H1 (cell line): ENCODE results near the gene SERPINH1. TPM values are rescaled to one million over a fixed set of nuclear protein-coding genes. Genes with fewer than 3 reads are reported as not detected.

Experiments
- CTCF ChIA-PET: fragments of 300-600 bp; sonication (Branson Sonifier 250); formaldehyde crosslinking; loops from one replicate; lab custom pipeline; 2021; ENCODE audit not compliant: partially characterized antibody; lab: Charles Lee
- POLR2A ChIA-PET: fragments of 300-600 bp; sonication (Branson Sonifier 250); formaldehyde crosslinking; loops from one replicate; lab custom pipeline; 2021; ENCODE audit warnings: inconsistent platforms; ENCODE audit not compliant: partially characterized antibody; lab: Charles Lee
- DNase-seq, 2 experiments: peaks; one replicate each; pipeline versions ENCODE4 v3.0.0 to v3.0.0-alpha.2; 2010 to 2022; ENCODE audit warnings: low spot score in 2 of 2, low read depth in 1 of 2, mixed read lengths in 1 of 2
- FAIRE-seq: peaks from 2 replicates; lab custom pipeline; 2011; peaks lifted over from hg19 to GRCh38; lab: Jason Lieb, UNC
- H2AFZ ChIP-seq: 2 replicates; pipeline ENCODE4 v1.8.1; 2012; ENCODE audit warnings: low read length, inconsistent platforms
- H2AK5ac ChIP-seq: 2 replicates; pipeline ENCODE4 v1.6.1; 2013; ENCODE audit warnings: low read depth, low read length
- H2BK120ac ChIP-seq: replicated peaks from 2 replicates; pipeline ENCODE3; 2013; ENCODE audit warnings: low read depth, low read length, inconsistent platforms
- H2BK12ac ChIP-seq: 2 replicates; pipeline ENCODE4 v1.6.1; 2013; ENCODE audit warnings: low read depth, low read length
- H2BK15ac ChIP-seq: 2 replicates; pipeline ENCODE4 v1.6.1; 2013; ENCODE audit warnings: low read length
- H2BK20ac ChIP-seq: 2 replicates; pipeline ENCODE4 v1.6.1; 2013; ENCODE audit warnings: low read length
- H2BK5ac ChIP-seq: 2 replicates; pipeline ENCODE4 v1.6.1; 2013; ENCODE audit warnings: low read depth, low read length
- H3K14ac ChIP-seq: 2 replicates; pipeline ENCODE4 v1.6.1; 2013; ENCODE audit warnings: inconsistent platforms; ENCODE audit not compliant: insufficient read length
- H3K18ac ChIP-seq: 2 replicates; pipeline ENCODE4 v1.6.1; 2013; ENCODE audit warnings: low read length; ENCODE audit errors: extremely low read depth
- H3K23ac ChIP-seq: 2 replicates; pipeline ENCODE4 v1.6.1; 2013; ENCODE audit warnings: inconsistent platforms; ENCODE audit not compliant: insufficient read length
- H3K23me2 ChIP-seq: 2 replicates; pipeline ENCODE4 v1.6.1; 2013; ENCODE audit warnings: low read depth, low read length
- H3K27ac ChIP-seq: 2 replicates; pipeline ENCODE4 v1.6.1; 2011; ENCODE audit warnings: low read depth, low read length, inconsistent platforms
- H3K27me3 ChIP-seq, 4 experiments: replicated peaks in 1 of 4; 1 replicate in 1 of 4; 2 replicates in 3 of 4; pipeline versions ENCODE4 v1.6.1 to v1.8.1; 2011 to 2013; ENCODE audit warnings: low read length in 3 of 4, mild to moderate bottlenecking in 3 of 4, inconsistent platforms in 2 of 4, mixed read lengths in 2 of 4, moderate library complexity in 1 of 4; ENCODE audit not compliant: control insufficient read depth in 3 of 4, insufficient read depth in 3 of 4; ENCODE audit errors: extremely low read depth in 1 of 4
- H3K36me3 ChIP-seq, 4 experiments: 2 replicates each; pipeline versions ENCODE4 v1.6.1 to v1.8.1; 2011 to 2013; ENCODE audit warnings: mild to moderate bottlenecking in 4 of 4, low read length in 3 of 4, moderate library complexity in 2 of 4, control low read depth in 1 of 4, inconsistent platforms in 1 of 4; ENCODE audit not compliant: insufficient read depth in 4 of 4, control insufficient read depth in 2 of 4
- H3K4ac ChIP-seq: replicated peaks from 2 replicates; pipeline ENCODE3; 2013; ENCODE audit warnings: low read length, low read depth, mixed read lengths, inconsistent platforms; ENCODE audit not compliant: insufficient read length
- H3K4me1 ChIP-seq, 4 experiments: replicated peaks in 1 of 4; 1 replicate in 1 of 4; 2 replicates in 3 of 4; pipeline versions ENCODE4 v1.6.1 to v1.8.1; 2011 to 2013; ENCODE audit warnings: low read length in 3 of 4, inconsistent platforms in 2 of 4, mixed read lengths in 1 of 4; ENCODE audit not compliant: insufficient read depth in 4 of 4, control insufficient read depth in 3 of 4
- H3K4me2 ChIP-seq, 2 experiments: 2 replicates each; pipeline versions ENCODE4 v1.6.1 to v1.8.1; 2011 to 2013; ENCODE audit warnings: low read depth in 2 of 2, low read length in 2 of 2, control low read depth in 1 of 2, inconsistent platforms in 1 of 2, mild to moderate bottlenecking in 1 of 2; ENCODE audit not compliant: insufficient read depth in 1 of 2
- H3K4me3 ChIP-seq, 4 experiments: fragments of 200-600, 300-600 bp in 1 of 4; sonication (generic), shearing (Covaris generic), sonication (Bioruptor Twin) in 1 of 4; 2 replicates each; pipeline versions ENCODE4 v1.5.1 to v1.8.1; 2011 to 2016; ENCODE audit warnings: low read length in 4 of 4, low read depth in 3 of 4, control low read depth in 2 of 4, inconsistent platforms in 2 of 4, mild to moderate bottlenecking in 2 of 4, mixed read lengths in 1 of 4, moderate library complexity in 1 of 4; ENCODE audit not compliant: insufficient read depth in 2 of 4; ENCODE audit errors: extremely low read depth in 1 of 4
- H3K56ac ChIP-seq: replicated peaks from 2 replicates; pipeline ENCODE3; 2013; ENCODE audit warnings: low read depth, mild to moderate bottlenecking, mixed read lengths, low read length, inconsistent platforms; ENCODE audit not compliant: insufficient read length
- H3K79me1 ChIP-seq: 2 replicates; pipeline ENCODE4 v1.6.1; 2013; ENCODE audit warnings: low read depth, low read length, control low read depth
- H3K79me2 ChIP-seq, 2 experiments: 2 replicates each; pipeline versions ENCODE4 v1.6.1 to v1.8.1; 2012 to 2013; ENCODE audit warnings: low read length in 2 of 2, mild to moderate bottlenecking in 2 of 2, inconsistent platforms in 1 of 2; ENCODE audit not compliant: insufficient read depth in 2 of 2, control insufficient read depth in 1 of 2
- H3K9ac ChIP-seq, 4 experiments: replicated peaks in 1 of 4; 1 replicate in 1 of 4; 2 replicates in 3 of 4; pipeline versions ENCODE4 v1.6.1 to v1.8.1; 2011 to 2013; ENCODE audit warnings: low read depth in 3 of 4, low read length in 3 of 4, control low read depth in 2 of 4, mild to moderate bottlenecking in 2 of 4, moderate library complexity in 2 of 4, inconsistent platforms in 1 of 4; ENCODE audit errors: extremely low read depth in 1 of 4
- H3K9me3 ChIP-seq, 2 experiments: 2 replicates each; pipeline versions ENCODE4 v1.6.1 to v1.8.1; 2012 to 2013; ENCODE audit warnings: mild to moderate bottlenecking in 2 of 2, moderate library complexity in 2 of 2, control low read depth in 1 of 2, inconsistent platforms in 1 of 2, low read depth in 1 of 2, low read length in 1 of 2, mixed read lengths in 1 of 2; ENCODE audit not compliant: insufficient read depth in 2 of 2
- H4K20me1 ChIP-seq, 2 experiments: replicated peaks in 1 of 2; 2 replicates each; pipeline versions ENCODE3 to v1.8.1; 2011 to 2013; ENCODE audit warnings: inconsistent platforms in 2 of 2, low read length in 2 of 2, mild to moderate bottlenecking in 1 of 2; ENCODE audit not compliant: insufficient read depth in 2 of 2, control insufficient read depth in 1 of 2
- H4K5ac ChIP-seq: 2 replicates; pipeline ENCODE4 v1.6.1; 2013; ENCODE audit warnings: low read length, low read depth, mixed read lengths, inconsistent platforms; ENCODE audit not compliant: insufficient read length
- H4K8ac ChIP-seq: 2 replicates; pipeline ENCODE4 v1.8.0; 2013; ENCODE audit warnings: mild to moderate bottlenecking, moderate library complexity, low read length, inconsistent platforms; ENCODE audit not compliant: insufficient read depth; ENCODE audit errors: extremely low read depth
- H4K91ac ChIP-seq: replicated peaks from 2 replicates; pipeline ENCODE3; 2013; ENCODE audit warnings: low read length, mixed read lengths, inconsistent platforms; ENCODE audit not compliant: insufficient read length
- ASH2L ChIP-seq: fragments of 200-600, 300-600 bp; sonication (generic); IDR thresholded peaks from one replicate; pipeline ENCODE4 v1.7.1; 2017; ENCODE audit warnings: low read length
- ATF2 ChIP-seq: IDR thresholded peaks from 2 replicates; pipeline ENCODE4 v1.6.1; 2012; ENCODE audit warnings: low read length, inconsistent platforms
- BACH1 ChIP-seq: IDR thresholded peaks from 2 replicates; pipeline ENCODE4 v1.6.1; 2012; ENCODE audit warnings: low read length, improper control_type of control experiment
- EZH2 ChIP-seq: fragments of 200-600 bp; sonication (generic); IDR thresholded peaks from 2 replicates; pipeline ENCODE4 v1.7.1; 2012; ENCODE audit warnings: low read depth, mild to moderate bottlenecking, moderate library complexity, low read length, inconsistent platforms; ENCODE audit not compliant: severe bottlenecking
- GABPA ChIP-seq: IDR thresholded peaks from 2 replicates; pipeline ENCODE4 v1.6.1; 2011; ENCODE audit warnings: mild to moderate bottlenecking, low read length, moderate library complexity, borderline replicate concordance; ENCODE audit not compliant: insufficient read depth
- MAFK ChIP-seq: IDR thresholded peaks from 2 replicates; pipeline ENCODE4 v1.6.1; 2012; ENCODE audit warnings: low read depth, mild to moderate bottlenecking, improper control_type of control experiment, low read length
- SIN3A ChIP-seq, 2 experiments: IDR thresholded peaks in 1 of 2; conservative IDR thresholded peaks in 1 of 2; 2 replicates each; pipeline ENCODE4 v1.6.1; 2011 to 2012; ENCODE audit warnings: low read length in 2 of 2, improper control_type of control experiment in 1 of 2, low read depth in 1 of 2, mild to moderate bottlenecking in 1 of 2
- SP4 ChIP-seq: IDR thresholded peaks from 2 replicates; pipeline ENCODE4 v1.6.1; 2012; ENCODE audit warnings: low read length, inconsistent platforms
- TCF12 ChIP-seq: IDR thresholded peaks from 2 replicates; pipeline ENCODE4 v1.6.1; 2011; ENCODE audit warnings: low read depth, mild to moderate bottlenecking, low read length
- WGBS, 2 experiments: shearing (Covaris generic) in 1 of 2; methylation state at CpG; one replicate each; pipeline versions ENCODE4 v1.1.6 to v1.1.7; 2013 to 2015; ENCODE audit warnings: low lambda C conversion rate in 2 of 2, mixed read lengths in 2 of 2, inconsistent platforms in 1 of 2, low coverage in 1 of 2, missing lambda C conversion rate in 1 of 2; ENCODE audit not compliant: insufficient replicate concordance in 2 of 2, insufficient coverage in 1 of 2, insufficient read length in 1 of 2; ENCODE audit errors: extremely low coverage in 1 of 2, missing lambda C conversion rate in 1 of 2; 5-methylcytosine and 5-hydroxymethylcytosine counted together
- polyA plus RNA-seq, 7 experiments: library from polyadenylated mRNA; depleted of rRNA in 3 of 7; stranded (reverse) in 5 of 7; unstranded in 2 of 7; fragments of >200 nt in 5 of 7; fragments of 200-250 nt in 2 of 7; gene quantifications; 1 replicate in 5 of 7; 2 replicates in 1 of 7; 4 replicates in 1 of 7; pipeline versions ENCODE4 v1.2.1 to v1.2.3, GENCODE V29; 2011 to 2013; ENCODE audit warnings: missing spikeins in 2 of 7, mixed read lengths in 2 of 7
- total RNA-seq: library from RNA; stranded (reverse); fragmentation: NEBNext Ultra II Directional; extraction: Animal tissue kit (Norgen Biotek cat#: 25700); gene quantifications from 2 replicates; pipeline ENCODE4 v1.2.1, GENCODE V29; 2021

SERPINH1 gene
- total and polyA plus RNA-seq, 2 of the 8 experiments (the other 6 are each of a cell fraction or from before 2014, with no cell fraction given): 420 to 621 TPM

- no peak overlapping the region for H2BK120ac ChIP-seq
- ChIA-PET POLR2A (interaction anchor here (0.7 to 35.1 kb wide), 2 partner anchors 13 to 22 kb away, joined by 3 to 1120 read pairs; partner anchors contain the start of gene SERPINH1), CTCF (interaction anchor here (1.4 to 9.3 kb wide), 7 partner anchors 9 to 124 kb away, joined by 4 to 74 read pairs (median 16); no protein-coding TSS in a partner anchor)
- H3K4me1 ChIP-seq: peaks cover 2 to 17% (median 14%) of the 10 kb centered on the region in 4 experiments
- no peaks in the 10 kb centered on the region; the same call in 1 of the 2 replicates for H3K79me1 ChIP-seq
- no peaks in the 10 kb centered on the region for H3K36me3 ChIP-seq
- H3K27ac ChIP-seq: no peak overlapping the region
- DNase-seq: no peak
- H3K56ac ChIP-seq: no peak overlapping the region
- no peaks in the 10 kb centered on the region for H3K79me2 ChIP-seq
- 96% methylated on average over 8 of the region's 8 CpGs; no CpG with 5 or more reads in 1 of the 2 experiments for WGBS, 2 experiments
- H4K20me1 ChIP-seq: no peaks in the 10 kb centered on the region
- H2AFZ ChIP-seq: no peak overlapping the region
- H4K8ac ChIP-seq: no peak overlapping the region
- no peak overlapping the region for H2AK5ac ChIP-seq
- H3K9ac ChIP-seq: no peak overlapping the region
- H3K18ac ChIP-seq: no peak overlapping the region
- no peak overlapping the region for H2BK5ac ChIP-seq
- H3K14ac ChIP-seq: no peak overlapping the region
- H3K4me2 ChIP-seq: no peak overlapping the region
- no peak overlapping the region for H3K4me3 ChIP-seq
- H4K5ac ChIP-seq: no peak overlapping the region
- H3K27me3 ChIP-seq: no peaks in the 10 kb centered on the region
- FAIRE-seq: no peak
- no peak overlapping the region for H2BK20ac ChIP-seq
- H4K91ac ChIP-seq: no peak overlapping the region
- H3K23ac ChIP-seq: no peak overlapping the region
- peaks cover 3% of the 10 kb centered on the region; the same call in 1 of the 2 replicates for H3K23me2 ChIP-seq
- no peak overlapping the region for H3K4ac ChIP-seq
- H2BK15ac ChIP-seq: no peak overlapping the region
- H3K9me3 ChIP-seq: no peaks in the 10 kb centered on the region
- no peak overlapping the region for H2BK12ac ChIP-seq
- TF ChIP-seq EZH2: no peak
- no peak for TF ChIP-seq TCF12
- no peak for TF ChIP-seq GABPA
- no peak for TF ChIP-seq ASH2L
- TF ChIP-seq SP4: no peak
- TF ChIP-seq BACH1: no peak
- no peak for TF ChIP-seq ATF2
- no peak for TF ChIP-seq SIN3A (conservative IDR thresholded peaks at IDR 0.05 in 1 of 2, IDR thresholded peaks at IDR 0.05 in 1 of 2; ENCODE audit: low read depth in 1 of 2, low read length in 2 of 2)
- no peak for TF ChIP-seq MAFK
Observed at GRCh38 chr11:75585293-75585670, 23.2 kb downstream of the SERPINH1 start.
